ENCODE measurements around the gene ITGAX.
"Not testable (repeated sequence)": the region's sequence is repeated elsewhere in the genome, so short reads cannot be mapped to it uniquely, and the experiment has no call there.

The ITGAX gene

GRCh38 chr16:31354394-31355291, at the start of gene ITGAX:
TSS of gene ITGAX (plus strand) at chr16:31355176. CDS start at chr16:31355255, 79 bp downstream.
- DNase-seq (ENCODE audit: low read depth in 3 of 3): peak; percentile 48 to 84 (median 64)

- no peak for DNase-seq (ENCODE audit: low read depth in 3 of 3)
Measured at GRCh38 chr16:31305219-31305618, 49.8 kb upstream of the ITGAX start.

- not testable (repeated sequence) for DNase-seq (ENCODE audit: low read depth in 3 of 3)
Measured at GRCh38 chr16:31308381-31308780, 46.6 kb upstream of the ITGAX start.

GRCh38 chr16:31322500-31322899, 32.5 kb upstream of the ITGAX start:
- no peak for DNase-seq (ENCODE audit: low read depth in 3 of 3)

- DNase-seq (ENCODE audit: low read depth in 3 of 3): no peak
Measured at GRCh38 chr16:31323959-31324629, 30.9 kb upstream of the ITGAX start.

GRCh38 chr16:31325171-31325570, 29.8 kb upstream of the ITGAX start:
- DNase-seq (ENCODE audit: low read depth in 3 of 3): no peak

- no peak for DNase-seq (ENCODE audit: low read depth in 3 of 3)
Measured at GRCh38 chr16:31327646-31328225, 27.2 kb upstream of the ITGAX start.

GRCh38 chr16:31328322-31329052, 26.5 kb upstream of the ITGAX start:
- no peak for DNase-seq (ENCODE audit: low read depth in 3 of 3)

GRCh38 chr16:31329671-31330552, 25.1 kb upstream of the ITGAX start:
- DNase-seq (ENCODE audit: low read depth in 3 of 3): no peak

- DNase-seq (ENCODE audit: low read depth in 3 of 3): no peak
Measured at GRCh38 chr16:31330553-31330890, 24.5 kb upstream of the ITGAX start.

- no peak for DNase-seq (ENCODE audit: low read depth in 3 of 3)
Measured at GRCh38 chr16:31331141-31331764, 23.7 kb upstream of the ITGAX start.

GRCh38 chr16:31331807-31332301, 23.1 kb upstream of the ITGAX start:
- no peak for DNase-seq (ENCODE audit: low read depth in 3 of 3)

- no peak for DNase-seq (ENCODE audit: low read depth in 3 of 3)
Measured at GRCh38 chr16:31332544-31332943, 22.4 kb upstream of the ITGAX start.

GRCh38 chr16:31333686-31334649, 21.0 kb upstream of the ITGAX start:
- DNase-seq (ENCODE audit: low read depth in 3 of 3): no peak

GRCh38 chr16:31334934-31335333, 20.0 kb upstream of the ITGAX start:
- DNase-seq (ENCODE audit: low read depth in 3 of 3): no peak

GRCh38 chr16:31335431-31335830, 19.5 kb upstream of the ITGAX start:
- no peak for DNase-seq (ENCODE audit: low read depth in 3 of 3)

GRCh38 chr16:31338166-31338685, 16.8 kb upstream of the ITGAX start:
- DNase-seq (ENCODE audit: low read depth in 3 of 3): not testable (repeated sequence)

- no peak for DNase-seq (ENCODE audit: low read depth in 3 of 3)
Measured at GRCh38 chr16:31344712-31345111, 10.3 kb upstream of the ITGAX start.

GRCh38 chr16:31347445-31347844, 7.5 kb upstream of the ITGAX start:
- DNase-seq (ENCODE audit: low read depth in 3 of 3): no peak
